ENCODE results near the gene HAUS7.

The HAUS7 gene

GRCh38 chrX:153446950-153447580, 23.3 kb downstream of the HAUS7 start:
- no peak overlapping the region for H3K4me3 ChIP-seq (ENCODE audit: low read depth, low read length)
- no peak for TF ChIP-seq CTCF (IDR thresholded peaks at IDR 0.05; ENCODE audit: control insufficient read depth, extremely low read depth, insufficient read depth)
- DNase-seq (ENCODE audit: low read depth): no peak

GRCh38 chrX:153446636-153446936, 23.8 kb downstream of the HAUS7 start:
- no peak overlapping the region for H3K4me3 ChIP-seq (ENCODE audit: low read depth, low read length)
- TF ChIP-seq CTCF (IDR thresholded peaks at IDR 0.05; ENCODE audit: control insufficient read depth, extremely low read depth, insufficient read depth): no peak
- DNase-seq (ENCODE audit: low read depth): no peak

DNA sequence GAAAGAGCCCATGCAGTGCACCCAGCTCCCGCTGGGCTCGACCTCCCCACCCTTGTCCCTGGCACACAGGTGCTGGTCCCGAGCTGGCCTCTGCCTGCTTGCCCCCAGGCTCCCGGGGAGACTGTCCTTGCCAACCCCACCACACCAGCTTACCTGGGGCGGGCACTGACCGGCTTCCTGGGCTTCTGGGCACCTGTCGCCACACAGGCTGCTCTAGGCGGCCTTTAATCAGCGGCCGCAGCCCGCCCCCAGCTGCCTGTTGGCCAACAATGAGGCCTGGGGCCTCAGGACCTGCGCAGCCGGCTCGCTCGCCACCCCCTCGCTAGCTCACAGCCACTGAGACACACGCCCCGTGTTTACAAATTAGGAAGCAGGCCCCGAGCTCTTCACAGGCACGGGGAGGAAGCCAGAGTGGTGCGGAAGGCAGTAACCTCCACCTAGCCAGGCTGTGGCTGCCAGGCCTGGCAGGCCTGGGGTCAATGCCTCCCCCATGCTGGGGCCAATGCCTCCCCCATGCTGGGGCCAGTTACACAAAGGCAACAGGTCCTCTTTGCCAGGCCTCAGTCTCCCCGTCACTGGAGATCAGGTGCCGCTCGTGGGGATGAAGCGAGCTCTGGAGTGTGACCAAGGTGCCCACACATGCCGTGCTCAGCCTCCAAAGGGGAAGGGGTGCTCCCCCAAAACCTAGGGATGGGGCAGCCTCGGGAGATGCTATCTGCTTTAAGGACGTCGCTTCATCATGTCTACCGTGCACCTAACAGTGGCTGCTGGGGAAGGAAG, 24.3 kb downstream of the HAUS7 start, which contains the start of gene TREX2:
TREX2 (minus strand) TSS at position 201 of the 780 bp plus-strand sequence. CDS start 626 bp downstream, outside the sequence.
- DNase-seq (ENCODE audit: low read depth): no peak
- H3K4me3 ChIP-seq (ENCODE audit: low read depth, low read length): no peak within 1 kb of the TSS
- TF ChIP-seq CTCF (IDR thresholded peaks at IDR 0.05; ENCODE audit: control insufficient read depth, extremely low read depth, insufficient read depth): no peak

GRCh38 chrX:153445106-153445855, 25.1 kb downstream of the HAUS7 start:
- DNase-seq (ENCODE audit: low read depth): no peak
- no peak overlapping the region for H3K4me3 ChIP-seq (ENCODE audit: low read depth, low read length)
- TF ChIP-seq CTCF (IDR thresholded peaks at IDR 0.05; ENCODE audit: control insufficient read depth, extremely low read depth, insufficient read depth): no peak

- no peak overlapping the region for H3K4me3 ChIP-seq (ENCODE audit: low read depth, low read length)
- DNase-seq (ENCODE audit: low read depth): no peak
- TF ChIP-seq CTCF (IDR thresholded peaks at IDR 0.05; ENCODE audit: control insufficient read depth, extremely low read depth, insufficient read depth): no peak
Observed at GRCh38 chrX:153444333-153445011, 25.9 kb downstream of the HAUS7 start.

- no peak for DNase-seq (ENCODE audit: low read depth)
- no peak overlapping the region for H3K4me3 ChIP-seq (ENCODE audit: low read depth, low read length)
- TF ChIP-seq CTCF (IDR thresholded peaks at IDR 0.05; ENCODE audit: control insufficient read depth, extremely low read depth, insufficient read depth): no peak
Observed at GRCh38 chrX:153443476-153444332, 26.7 kb downstream of the HAUS7 start.
